CD4-positive, alpha-beta T cell treated with Interleukin-6 at 100 ng/mL for 8 hours (primary cell): ENCODE results near the gene KIAA0040.

Experiments used
- DNase-seq: peaks from one replicate; pipeline ENCODE4 v3.0.0-alpha.2; 2020; ENCODE audit warnings: mixed read lengths, low spot score

The KIAA0040 gene

GRCh38 chr1:175192630-175193526 is at the start of gene KIAA0040:
TSS of gene KIAA0040 (minus strand) at chr1:175192776. CDS start at chr1:175161013, 31,763 bp downstream.
- DNase-seq, result peak; percentile 47

- DNase-seq, result no peak
Measured at GRCh38 chr1:175237389-175237788, 44.8 kb upstream of the KIAA0040 start.

DNA sequence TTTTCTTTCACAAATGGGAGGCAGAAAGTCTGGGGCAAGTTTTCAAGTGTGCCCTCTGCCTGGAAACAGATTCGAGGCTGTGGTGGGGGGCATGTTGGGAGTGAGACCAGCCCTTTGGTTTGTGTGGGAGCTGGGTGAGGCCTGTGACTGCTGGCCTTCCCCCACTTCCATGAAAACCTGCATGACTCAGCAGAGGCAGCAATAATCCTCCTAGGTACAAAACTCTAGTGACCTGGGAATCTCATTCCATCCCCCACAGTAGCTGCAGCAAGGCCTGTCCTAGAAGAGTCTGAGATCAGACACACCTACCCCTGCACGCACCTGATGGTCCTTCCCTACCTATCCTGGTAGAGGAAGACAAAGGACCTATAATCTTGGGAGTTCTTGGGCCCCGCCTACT is 42.1 kb upstream of the KIAA0040 start:
- DNase-seq, result no peak

DNA sequence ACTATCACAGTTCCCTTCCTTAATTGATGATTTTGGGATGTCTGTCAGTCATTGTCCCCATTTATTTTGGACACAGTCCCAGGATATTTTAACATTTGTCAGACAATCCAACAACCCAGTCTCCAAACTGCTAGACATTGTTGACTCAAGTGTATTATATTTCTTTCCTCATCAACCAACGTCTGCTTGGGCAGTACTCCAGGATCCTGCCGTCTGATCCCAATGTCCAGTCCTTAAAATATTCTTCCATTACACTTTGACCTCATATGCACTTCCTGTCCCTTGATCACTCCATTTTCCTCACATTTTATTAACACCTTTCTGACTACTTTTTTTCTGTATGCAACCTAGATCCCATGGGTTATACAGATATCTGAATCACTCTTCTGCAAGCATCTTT is 39.8 kb upstream of the KIAA0040 start:
- no peak for DNase-seq

DNA sequence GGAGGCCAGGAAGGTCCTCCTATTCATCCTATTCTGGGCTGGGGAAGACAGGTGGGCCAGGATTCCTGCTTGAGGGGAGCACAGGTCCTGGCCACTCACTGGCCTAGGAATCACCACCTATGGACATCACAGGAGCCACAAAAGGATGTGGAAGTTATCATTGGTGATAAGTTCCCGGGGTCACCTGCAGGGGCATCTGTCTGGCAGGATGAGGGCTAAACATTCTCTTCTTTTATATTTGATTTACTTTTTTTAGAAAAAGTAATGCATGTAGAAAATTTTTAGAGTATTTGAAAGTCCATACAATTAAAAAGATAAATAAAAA is 33.2 kb upstream of the KIAA0040 start:
- DNase-seq, result no peak

- no peak for DNase-seq
Measured at GRCh38 chr1:175222296-175222938, 29.8 kb upstream of the KIAA0040 start.

- DNase-seq, result no peak
Measured at GRCh38 chr1:175221557-175222175, 29.1 kb upstream of the KIAA0040 start.

- no peak for DNase-seq
Measured at GRCh38 chr1:175220853-175221556, 28.4 kb upstream of the KIAA0040 start.

- DNase-seq, result no peak
Measured at GRCh38 chr1:175219774-175220173, 27.2 kb upstream of the KIAA0040 start.

DNA sequence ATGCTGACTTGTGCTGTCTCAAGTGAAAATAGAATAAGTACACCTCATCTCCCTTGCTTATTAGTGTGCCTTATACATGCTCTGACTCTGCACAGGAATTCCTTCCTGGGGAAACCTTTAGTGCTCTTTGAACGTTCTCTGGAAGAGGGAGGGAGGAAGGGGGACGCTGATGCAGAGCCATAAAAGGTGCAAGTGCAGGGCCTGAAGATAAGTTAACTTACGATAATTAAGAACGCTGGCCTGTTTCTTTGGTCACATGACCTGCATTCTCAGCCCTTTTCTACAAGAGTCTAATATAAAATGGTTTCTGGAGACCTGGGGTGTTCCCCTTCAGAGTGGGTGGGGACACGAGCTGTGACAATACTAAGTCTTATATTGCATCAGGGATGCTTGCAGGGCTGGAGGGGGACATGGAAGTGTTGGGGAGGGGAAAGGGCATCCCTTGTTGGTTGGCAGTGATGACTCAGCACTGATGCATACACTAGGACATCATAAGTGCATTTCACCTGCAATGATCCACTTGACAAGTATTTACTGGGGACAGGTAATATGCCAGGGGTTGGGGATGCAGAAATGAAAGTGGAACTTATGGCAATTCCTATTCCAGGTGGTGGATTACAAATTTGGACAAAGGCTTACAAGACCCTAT is 26.3 kb upstream of the KIAA0040 start:
- DNase-seq, result no peak

- DNase-seq, result no peak
Measured at GRCh38 chr1:175217721-175218531, 25.4 kb upstream of the KIAA0040 start.

DNA sequence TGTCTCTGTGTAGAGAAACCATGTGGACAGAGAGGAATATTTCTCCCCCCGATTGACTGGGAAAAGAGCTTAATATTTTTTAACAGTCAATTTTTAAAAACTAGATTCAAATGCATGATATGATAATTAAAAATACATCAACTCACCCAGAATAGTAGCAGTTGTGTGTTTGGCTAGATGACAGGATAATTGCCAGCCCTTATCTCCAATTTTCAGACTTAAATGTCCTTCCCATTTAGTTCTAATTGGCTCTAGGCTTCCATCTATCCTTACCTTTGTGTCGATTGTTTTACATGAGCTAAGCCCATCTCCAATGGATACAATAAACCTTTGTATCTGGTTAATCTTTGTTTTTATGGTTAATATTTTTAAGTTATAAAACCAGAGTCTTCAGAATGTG is 23.9 kb upstream of the KIAA0040 start:
- DNase-seq, result no peak

GRCh38 chr1:175211656-175212055 is 19.1 kb upstream of the KIAA0040 start:
- DNase-seq, result no peak

DNA sequence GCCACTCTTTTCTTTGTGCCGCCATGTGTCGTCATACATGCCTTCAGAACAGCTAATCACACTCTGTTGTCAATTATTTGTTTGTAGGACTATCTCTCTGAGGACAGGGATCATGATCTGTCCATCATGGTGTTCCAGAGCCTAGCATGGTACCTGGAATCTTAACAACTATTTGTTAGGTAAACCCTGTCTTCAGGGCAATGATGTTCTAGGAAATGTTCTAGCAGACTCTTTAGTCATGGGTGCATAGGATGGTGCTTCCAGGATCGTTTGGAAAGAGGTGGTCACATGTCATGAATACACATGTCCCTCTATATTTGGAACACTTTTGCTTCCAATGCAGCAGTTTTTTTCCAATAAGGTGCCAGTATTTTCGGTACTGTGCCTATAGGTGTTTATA is 18.2 kb upstream of the KIAA0040 start:
- DNase-seq, result no peak

DNA sequence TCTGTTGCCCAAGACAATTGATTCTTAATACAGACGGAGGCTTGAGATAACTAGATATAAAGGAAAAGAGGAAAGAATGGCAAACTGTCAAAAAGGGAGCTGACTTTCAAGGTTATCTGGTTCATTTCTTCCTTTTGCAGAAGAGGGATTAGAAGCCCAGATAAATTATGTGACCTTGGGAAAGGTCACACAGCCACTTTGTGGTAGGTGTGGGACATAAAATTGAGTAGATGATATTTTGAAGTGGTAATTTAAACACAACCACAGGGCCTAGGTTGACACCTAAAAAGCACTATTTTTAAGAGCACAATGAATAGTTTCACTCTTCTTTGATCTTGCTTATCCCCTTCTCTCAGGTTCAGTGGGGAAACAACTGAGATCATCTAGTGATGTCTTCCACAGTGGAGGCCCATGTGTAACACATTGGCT is 16.9 kb upstream of the KIAA0040 start:
- DNase-seq, result peak; percentile 24

- peak; percentile 75 for DNase-seq
Measured at GRCh38 chr1:175208773-175209492, 16.4 kb upstream of the KIAA0040 start.

DNA sequence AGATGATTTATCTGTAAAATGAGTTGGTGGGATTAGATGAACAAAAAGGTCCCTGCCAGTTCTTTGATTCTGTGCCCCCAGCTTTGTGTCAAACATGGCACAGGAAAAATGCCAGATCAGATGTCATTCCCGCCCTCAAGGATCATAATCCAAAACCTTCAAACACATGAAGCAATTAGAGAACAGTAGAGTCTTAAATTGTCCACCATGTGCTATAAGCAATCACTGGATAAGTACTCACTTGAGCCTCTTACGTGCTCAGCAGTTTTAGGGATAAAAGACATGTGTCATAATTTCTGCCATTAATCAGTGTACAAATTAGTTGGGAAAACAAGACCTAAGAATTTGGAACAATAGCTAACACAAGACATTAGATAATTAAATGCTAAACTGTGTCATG is 15.4 kb upstream of the KIAA0040 start:
- no peak for DNase-seq

DNA sequence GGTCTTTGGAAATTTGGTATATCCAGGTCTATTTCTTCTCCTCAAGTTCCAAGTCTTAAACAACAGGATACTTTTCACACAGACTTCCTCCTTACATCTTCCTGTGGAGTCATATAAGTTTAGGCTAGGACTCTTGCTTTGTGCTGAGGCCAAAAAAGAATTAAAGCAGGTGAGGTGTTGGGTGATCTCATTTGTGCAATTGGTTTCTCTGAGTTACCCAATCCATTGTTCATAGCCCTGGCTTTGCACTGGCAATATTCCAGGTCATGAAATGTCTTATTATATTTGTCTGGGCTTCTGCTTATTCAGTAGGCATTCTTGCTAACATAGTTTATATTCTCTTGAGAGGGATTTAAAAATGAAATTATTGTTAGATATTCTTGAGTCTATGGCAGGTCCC is 14.1 kb upstream of the KIAA0040 start:
- no peak for DNase-seq

- DNase-seq, result no peak
Measured at GRCh38 chr1:175204330-175204729, 11.8 kb upstream of the KIAA0040 start.

DNA sequence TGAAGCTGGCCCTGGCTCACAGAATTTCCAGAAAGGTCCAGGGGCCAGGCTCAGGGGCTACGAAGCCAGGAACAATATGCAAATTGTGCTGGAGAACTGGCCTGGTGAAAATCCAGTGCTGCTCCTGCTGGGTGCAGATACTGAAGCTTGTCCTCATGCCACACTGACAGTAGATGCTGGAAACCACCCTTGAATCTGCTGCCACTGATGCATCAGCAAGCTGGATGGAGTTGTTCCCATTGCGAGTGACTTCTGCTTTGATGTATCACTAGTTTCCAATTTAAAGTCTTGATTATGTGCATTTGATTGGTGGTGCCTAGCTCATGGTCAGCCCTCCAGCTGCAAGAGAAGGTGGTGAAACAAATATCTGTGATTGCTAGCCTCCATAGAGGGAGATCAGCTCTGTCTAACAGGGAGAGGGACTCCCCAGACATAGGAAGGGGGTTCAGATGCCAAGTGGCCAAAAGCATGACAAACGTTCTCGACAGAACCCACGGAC is 11.0 kb upstream of the KIAA0040 start:
- no peak for DNase-seq
